DND-41 (cell line): Measurements from ENCODE around the gene SERGEF.

ENCODE experiments used
- ATAC-seq: fragments of 200-7000 bp; cut with Tn5 transposase; 3 replicates; pipeline ENCODE4 v1.9.1; 2021; ENCODE audit warnings: low read depth; ENCODE audit not compliant: insufficient read depth
- DNase-seq: peaks from one replicate; pipeline ENCODE4 v3.0.0-alpha.2; 2020
- H2AFZ ChIP-seq: 2 replicates; pipeline ENCODE4 v1.6.0; 2012; ENCODE audit warnings: low read depth, low read length
- H3K27ac ChIP-seq: 2 replicates; pipeline ENCODE4 v1.5.1; 2012; ENCODE audit warnings: low read length, inconsistent platforms
- H3K27me3 ChIP-seq: fragments of 200-600 bp; sonication (generic); 2 replicates; pipeline ENCODE4 v1.6.0; 2012; ENCODE audit warnings: low read length, mild to moderate bottlenecking, inconsistent platforms; ENCODE audit not compliant: insufficient read depth, poor library complexity
- H3K36me3 ChIP-seq: 2 replicates; pipeline ENCODE4 v1.5.1; 2012; ENCODE audit warnings: low read length, inconsistent platforms; ENCODE audit not compliant: insufficient read depth
- H3K4me1 ChIP-seq: 2 replicates; pipeline ENCODE4 v1.5.1; 2012; ENCODE audit warnings: mild to moderate bottlenecking, low read length; ENCODE audit not compliant: insufficient read depth
- H3K4me2 ChIP-seq: 2 replicates; pipeline ENCODE4 v1.6.0; 2012; ENCODE audit warnings: mild to moderate bottlenecking, moderate library complexity, low read length, inconsistent platforms; ENCODE audit not compliant: insufficient read depth
- H3K4me3 ChIP-seq, 2 experiments: fragments of 200-600 bp in 1 of 2; shearing (Covaris generic) in 1 of 2; 2 replicates each; pipeline ENCODE4 v1.5.1; 2012 to 2016; ENCODE audit warnings: inconsistent platforms in 2 of 2, low read length in 2 of 2, mild to moderate bottlenecking in 2 of 2, low read depth in 1 of 2, moderate library complexity in 1 of 2
- H3K79me2 ChIP-seq: 2 replicates; pipeline ENCODE4 v1.6.0; 2012; ENCODE audit warnings: low read length, inconsistent platforms; ENCODE audit not compliant: insufficient read depth
- H3K9ac ChIP-seq: 2 replicates; pipeline ENCODE4 v1.6.0; 2012; ENCODE audit warnings: low read depth, mild to moderate bottlenecking, inconsistent platforms, low read length, moderate library complexity
- H3K9me3 ChIP-seq: 2 replicates; pipeline ENCODE4 v1.5.1; 2012; ENCODE audit warnings: low read length, moderate library complexity, mild to moderate bottlenecking, inconsistent platforms; ENCODE audit not compliant: insufficient read depth, severe bottlenecking
- H4K20me1 ChIP-seq: 2 replicates; pipeline ENCODE4 v1.6.0; 2012; ENCODE audit warnings: low read length; ENCODE audit not compliant: insufficient read depth
- CTCF ChIP-seq: IDR thresholded peaks from 2 replicates; pipeline ENCODE4 v1.5.1; 2012; ENCODE audit warnings: borderline replicate concordance, low read length, moderate library complexity, mild to moderate bottlenecking; ENCODE audit not compliant: poor library complexity, severe bottlenecking; ENCODE audit errors: extremely low read depth
- EZH2 ChIP-seq: IDR thresholded peaks from 3 replicates; pipeline ENCODE4 v1.6.1; 2012; ENCODE audit warnings: borderline replicate concordance, low read depth, mild to moderate bottlenecking, moderate library complexity, low read length, inconsistent platforms; ENCODE audit not compliant: severe bottlenecking

Gene SERGEF

GRCh38 chr11:17883946-17884345 lies 128.9 kb downstream of the SERGEF start:
- no peak overlapping the region for H3K4me3 ChIP-seq
- TF ChIP-seq EZH2 (no peak), CTCF (no peak)
- H3K4me2 ChIP-seq = no peak overlapping the region
- H3K9ac ChIP-seq = no peak overlapping the region
- DNase-seq (no peak), ATAC-seq (no peak)
- no peaks in the 10 kb centered on the region for H3K36me3 ChIP-seq
- no peak overlapping the region for H3K27ac ChIP-seq
- no peaks in the 10 kb centered on the region for H3K79me2 ChIP-seq
- H3K4me1 ChIP-seq = no peaks in the 10 kb centered on the region
- H3K27me3 ChIP-seq = no peaks in the 10 kb centered on the region
- peaks cover 3% of the 10 kb centered on the region; the same call in 1 of the 2 replicates for H4K20me1 ChIP-seq
- no peaks in the 10 kb centered on the region for H3K9me3 ChIP-seq
- no peak overlapping the region for H2AFZ ChIP-seq

- H3K9me3 ChIP-seq = no peaks in the 10 kb centered on the region
- no peaks in the 10 kb centered on the region for H3K4me1 ChIP-seq
- no peaks in the 10 kb centered on the region for H3K36me3 ChIP-seq
- TF ChIP-seq CTCF (no peak), EZH2 (no peak)
- H3K79me2 ChIP-seq = no peaks in the 10 kb centered on the region
- H3K4me3 ChIP-seq = no peak overlapping the region
- H2AFZ ChIP-seq = no peak overlapping the region
- peaks cover 3% of the 10 kb centered on the region; the same call in 1 of the 2 replicates for H4K20me1 ChIP-seq
- no peak overlapping the region for H3K9ac ChIP-seq
- no peak overlapping the region for H3K4me2 ChIP-seq
- no peaks in the 10 kb centered on the region for H3K27me3 ChIP-seq
- DNase-seq = no peak
- ATAC-seq = no peak
- H3K27ac ChIP-seq = no peak overlapping the region
These were observed 129.8 kb downstream of the SERGEF start for GRCh38 chr11:17883057-17883456.

- Histone ChIP-seq H3K4me2 (no peak overlapping the region), H3K27me3 (no peaks in the 10 kb centered on the region), H2AFZ (no peak overlapping the region), H3K9ac (no peak overlapping the region), H3K36me3 (peaks cover 5% of the 10 kb centered on the region; the same call in 1 of the 2 replicates), H3K27ac (no peak overlapping the region), H3K4me1 (no peaks in the 10 kb centered on the region), H3K9me3 (no peaks in the 10 kb centered on the region), H4K20me1 (peaks cover 3% of the 10 kb centered on the region; the same call in 1 of the 2 replicates), H3K79me2 (no peaks in the 10 kb centered on the region), H3K4me3 (no peak overlapping the region)
- ATAC-seq = no peak
- no peak for DNase-seq
- TF ChIP-seq EZH2 = no peak
- TF ChIP-seq CTCF = no peak
These were observed 134.1 kb downstream of the SERGEF start for GRCh38 chr11:17878743-17879142.

GRCh38 chr11:17877886-17878285 lies 135.0 kb downstream of the SERGEF start:
- H4K20me1 ChIP-seq = peaks cover 3% of the 10 kb centered on the region; the same call in 1 of the 2 replicates
- H3K27me3 ChIP-seq = no peaks in the 10 kb centered on the region
- no peak overlapping the region for H3K4me3 ChIP-seq
- H3K27ac ChIP-seq = no peak overlapping the region
- no peak overlapping the region for H3K4me2 ChIP-seq
- H3K36me3 ChIP-seq = peaks cover 7% of the 10 kb centered on the region; the same call in 1 of the 2 replicates
- no peak for DNase-seq
- H3K79me2 ChIP-seq = no peaks in the 10 kb centered on the region
- no peaks in the 10 kb centered on the region for H3K9me3 ChIP-seq
- ATAC-seq = no peak
- H2AFZ ChIP-seq = no peak overlapping the region
- H3K9ac ChIP-seq = no peak overlapping the region
- H3K4me1 ChIP-seq = no peaks in the 10 kb centered on the region
- TF ChIP-seq CTCF (no peak), EZH2 (no peak)
